H1 (cell line): ENCODE data around the gene CCNT1. TPM values are rescaled to one million over a fixed set of nuclear protein-coding genes. Genes with fewer than 3 reads are reported as not detected.

Experiments used
- CTCF ChIA-PET: fragments of 300-600 bp; sonication (Branson Sonifier 250); formaldehyde crosslinking; loops from one replicate; lab custom pipeline; 2021; ENCODE audit not compliant: partially characterized antibody; lab: Charles Lee
- POLR2A ChIA-PET: fragments of 300-600 bp; sonication (Branson Sonifier 250); formaldehyde crosslinking; loops from one replicate; lab custom pipeline; 2021; ENCODE audit warnings: inconsistent platforms; ENCODE audit not compliant: partially characterized antibody; lab: Charles Lee
- DNase-seq, 2 experiments: peaks; one replicate each; pipeline versions ENCODE4 v3.0.0 to v3.0.0-alpha.2; 2010 to 2022; ENCODE audit warnings: low spot score in 2 of 2, low read depth in 1 of 2, mixed read lengths in 1 of 2
- FAIRE-seq: peaks from 2 replicates; lab custom pipeline; 2011; peaks lifted over from hg19 to GRCh38; lab: Jason Lieb, UNC
- H2AFZ ChIP-seq: 2 replicates; pipeline ENCODE4 v1.8.1; 2012; ENCODE audit warnings: low read length, inconsistent platforms
- H2AK5ac ChIP-seq: 2 replicates; pipeline ENCODE4 v1.6.1; 2013; ENCODE audit warnings: low read depth, low read length
- H2BK120ac ChIP-seq: replicated peaks from 2 replicates; pipeline ENCODE3; 2013; ENCODE audit warnings: low read depth, low read length, inconsistent platforms
- H2BK12ac ChIP-seq: 2 replicates; pipeline ENCODE4 v1.6.1; 2013; ENCODE audit warnings: low read depth, low read length
- H2BK15ac ChIP-seq: 2 replicates; pipeline ENCODE4 v1.6.1; 2013; ENCODE audit warnings: low read length
- H2BK20ac ChIP-seq: 2 replicates; pipeline ENCODE4 v1.6.1; 2013; ENCODE audit warnings: low read length
- H2BK5ac ChIP-seq: 2 replicates; pipeline ENCODE4 v1.6.1; 2013; ENCODE audit warnings: low read depth, low read length
- H3K14ac ChIP-seq: 2 replicates; pipeline ENCODE4 v1.6.1; 2013; ENCODE audit warnings: inconsistent platforms; ENCODE audit not compliant: insufficient read length
- H3K18ac ChIP-seq: 2 replicates; pipeline ENCODE4 v1.6.1; 2013; ENCODE audit warnings: low read length; ENCODE audit errors: extremely low read depth
- H3K23ac ChIP-seq: 2 replicates; pipeline ENCODE4 v1.6.1; 2013; ENCODE audit warnings: inconsistent platforms; ENCODE audit not compliant: insufficient read length
- H3K23me2 ChIP-seq: 2 replicates; pipeline ENCODE4 v1.6.1; 2013; ENCODE audit warnings: low read depth, low read length
- H3K27ac ChIP-seq: 2 replicates; pipeline ENCODE4 v1.6.1; 2011; ENCODE audit warnings: low read depth, low read length, inconsistent platforms
- H3K27me3 ChIP-seq, 4 experiments: replicated peaks in 1 of 4; 1 replicate in 1 of 4; 2 replicates in 3 of 4; pipeline versions ENCODE4 v1.6.1 to v1.8.1; 2011 to 2013; ENCODE audit warnings: low read length in 3 of 4, mild to moderate bottlenecking in 3 of 4, inconsistent platforms in 2 of 4, mixed read lengths in 2 of 4, moderate library complexity in 1 of 4; ENCODE audit not compliant: control insufficient read depth in 3 of 4, insufficient read depth in 3 of 4; ENCODE audit errors: extremely low read depth in 1 of 4
- H3K36me3 ChIP-seq, 4 experiments: 2 replicates each; pipeline versions ENCODE4 v1.6.1 to v1.8.1; 2011 to 2013; ENCODE audit warnings: mild to moderate bottlenecking in 4 of 4, low read length in 3 of 4, moderate library complexity in 2 of 4, control low read depth in 1 of 4, inconsistent platforms in 1 of 4; ENCODE audit not compliant: insufficient read depth in 4 of 4, control insufficient read depth in 2 of 4
- H3K4ac ChIP-seq: replicated peaks from 2 replicates; pipeline ENCODE3; 2013; ENCODE audit warnings: low read length, low read depth, mixed read lengths, inconsistent platforms; ENCODE audit not compliant: insufficient read length
- H3K4me1 ChIP-seq, 4 experiments: replicated peaks in 1 of 4; 1 replicate in 1 of 4; 2 replicates in 3 of 4; pipeline versions ENCODE4 v1.6.1 to v1.8.1; 2011 to 2013; ENCODE audit warnings: low read length in 3 of 4, inconsistent platforms in 2 of 4, mixed read lengths in 1 of 4; ENCODE audit not compliant: insufficient read depth in 4 of 4, control insufficient read depth in 3 of 4
- H3K4me2 ChIP-seq, 2 experiments: 2 replicates each; pipeline versions ENCODE4 v1.6.1 to v1.8.1; 2011 to 2013; ENCODE audit warnings: low read depth in 2 of 2, low read length in 2 of 2, control low read depth in 1 of 2, inconsistent platforms in 1 of 2, mild to moderate bottlenecking in 1 of 2; ENCODE audit not compliant: insufficient read depth in 1 of 2
- H3K4me3 ChIP-seq, 4 experiments: fragments of 200-600, 300-600 bp in 1 of 4; sonication (generic), shearing (Covaris generic), sonication (Bioruptor Twin) in 1 of 4; 2 replicates each; pipeline versions ENCODE4 v1.5.1 to v1.8.1; 2011 to 2016; ENCODE audit warnings: low read length in 4 of 4, low read depth in 3 of 4, control low read depth in 2 of 4, inconsistent platforms in 2 of 4, mild to moderate bottlenecking in 2 of 4, mixed read lengths in 1 of 4, moderate library complexity in 1 of 4; ENCODE audit not compliant: insufficient read depth in 2 of 4; ENCODE audit errors: extremely low read depth in 1 of 4
- H3K56ac ChIP-seq: replicated peaks from 2 replicates; pipeline ENCODE3; 2013; ENCODE audit warnings: low read depth, mild to moderate bottlenecking, mixed read lengths, low read length, inconsistent platforms; ENCODE audit not compliant: insufficient read length
- H3K79me1 ChIP-seq: 2 replicates; pipeline ENCODE4 v1.6.1; 2013; ENCODE audit warnings: low read depth, low read length, control low read depth
- H3K79me2 ChIP-seq, 2 experiments: 2 replicates each; pipeline versions ENCODE4 v1.6.1 to v1.8.1; 2012 to 2013; ENCODE audit warnings: low read length in 2 of 2, mild to moderate bottlenecking in 2 of 2, inconsistent platforms in 1 of 2; ENCODE audit not compliant: insufficient read depth in 2 of 2, control insufficient read depth in 1 of 2
- H3K9ac ChIP-seq, 4 experiments: replicated peaks in 1 of 4; 1 replicate in 1 of 4; 2 replicates in 3 of 4; pipeline versions ENCODE4 v1.6.1 to v1.8.1; 2011 to 2013; ENCODE audit warnings: low read depth in 3 of 4, low read length in 3 of 4, control low read depth in 2 of 4, mild to moderate bottlenecking in 2 of 4, moderate library complexity in 2 of 4, inconsistent platforms in 1 of 4; ENCODE audit errors: extremely low read depth in 1 of 4
- H3K9me3 ChIP-seq, 2 experiments: 2 replicates each; pipeline versions ENCODE4 v1.6.1 to v1.8.1; 2012 to 2013; ENCODE audit warnings: mild to moderate bottlenecking in 2 of 2, moderate library complexity in 2 of 2, control low read depth in 1 of 2, inconsistent platforms in 1 of 2, low read depth in 1 of 2, low read length in 1 of 2, mixed read lengths in 1 of 2; ENCODE audit not compliant: insufficient read depth in 2 of 2
- H4K20me1 ChIP-seq, 2 experiments: replicated peaks in 1 of 2; 2 replicates each; pipeline versions ENCODE3 to v1.8.1; 2011 to 2013; ENCODE audit warnings: inconsistent platforms in 2 of 2, low read length in 2 of 2, mild to moderate bottlenecking in 1 of 2; ENCODE audit not compliant: insufficient read depth in 2 of 2, control insufficient read depth in 1 of 2
- H4K5ac ChIP-seq: 2 replicates; pipeline ENCODE4 v1.6.1; 2013; ENCODE audit warnings: low read length, low read depth, mixed read lengths, inconsistent platforms; ENCODE audit not compliant: insufficient read length
- H4K8ac ChIP-seq: 2 replicates; pipeline ENCODE4 v1.8.0; 2013; ENCODE audit warnings: mild to moderate bottlenecking, moderate library complexity, low read length, inconsistent platforms; ENCODE audit not compliant: insufficient read depth; ENCODE audit errors: extremely low read depth
- H4K91ac ChIP-seq: replicated peaks from 2 replicates; pipeline ENCODE3; 2013; ENCODE audit warnings: low read length, mixed read lengths, inconsistent platforms; ENCODE audit not compliant: insufficient read length
- CHD2 ChIP-seq: IDR thresholded peaks from 2 replicates; pipeline ENCODE4 v1.6.1; 2012; ENCODE audit warnings: low read length, improper control_type of control experiment
- E2F6 ChIP-seq: IDR thresholded peaks from 2 replicates; pipeline ENCODE4 v1.6.1; 2012; ENCODE audit warnings: inconsistent platforms
- GTF2F1 ChIP-seq: IDR thresholded peaks from 2 replicates; pipeline ENCODE4 v1.6.1; 2012; ENCODE audit warnings: low read depth, low read length, improper control_type of control experiment, borderline replicate concordance
- KDM1A ChIP-seq: fragments of 200-600, 300-600 bp; sonication (generic); IDR thresholded peaks from 2 replicates; pipeline ENCODE4 v1.7.1; 2016; ENCODE audit warnings: mild to moderate bottlenecking, low read length, borderline replicate concordance
- NANOG ChIP-seq: IDR thresholded peaks from 2 replicates; pipeline ENCODE4 v1.6.1; 2011; ENCODE audit warnings: low read length, low read depth, mild to moderate bottlenecking, inconsistent platforms; ENCODE audit not compliant: insufficient read depth, poor library complexity, severe bottlenecking
- NRF1 ChIP-seq: IDR thresholded peaks from 2 replicates; pipeline ENCODE4 v1.6.1; 2011; ENCODE audit warnings: mild to moderate bottlenecking, low read depth, low read length, improper control_type of control experiment
- RBBP5 ChIP-seq: IDR thresholded peaks from 2 replicates; pipeline ENCODE4 v1.7.1; 2012; ENCODE audit warnings: low read depth, mild to moderate bottlenecking, inconsistent platforms, low read length, moderate library complexity, borderline replicate concordance
- SP2 ChIP-seq: IDR thresholded peaks from 2 replicates; pipeline ENCODE4 v1.6.1; 2012; ENCODE audit warnings: mild to moderate bottlenecking, low read length, inconsistent platforms
- SP4 ChIP-seq: IDR thresholded peaks from 2 replicates; pipeline ENCODE4 v1.6.1; 2012; ENCODE audit warnings: low read length, inconsistent platforms
- SUZ12 ChIP-seq: fragments of 200-600 bp; sonication (generic); IDR thresholded peaks from 2 replicates; pipeline ENCODE4 v1.6.1; 2012; ENCODE audit warnings: mild to moderate bottlenecking, inconsistent platforms, low read length, moderate library complexity, mixed read lengths
- YY1 ChIP-seq: IDR thresholded peaks from 2 replicates; pipeline ENCODE4 v1.6.1; 2011; ENCODE audit warnings: low read depth, mild to moderate bottlenecking, low read length
- ZNF274 ChIP-seq: IDR thresholded peaks from 2 replicates; pipeline ENCODE4 v1.7.0; 2012; ENCODE audit warnings: low read length, borderline replicate concordance; ENCODE audit errors: extremely low read depth
- WGBS, 2 experiments: shearing (Covaris generic) in 1 of 2; methylation state at CpG; one replicate each; pipeline versions ENCODE4 v1.1.6 to v1.1.7; 2013 to 2015; ENCODE audit warnings: low lambda C conversion rate in 2 of 2, mixed read lengths in 2 of 2, inconsistent platforms in 1 of 2, low coverage in 1 of 2, missing lambda C conversion rate in 1 of 2; ENCODE audit not compliant: insufficient replicate concordance in 2 of 2, insufficient coverage in 1 of 2, insufficient read length in 1 of 2; ENCODE audit errors: extremely low coverage in 1 of 2, missing lambda C conversion rate in 1 of 2; 5-methylcytosine and 5-hydroxymethylcytosine counted together
- polyA plus RNA-seq, 7 experiments: library from polyadenylated mRNA; depleted of rRNA in 3 of 7; stranded (reverse) in 5 of 7; unstranded in 2 of 7; fragments of >200 nt in 5 of 7; fragments of 200-250 nt in 2 of 7; gene quantifications; 1 replicate in 5 of 7; 2 replicates in 1 of 7; 4 replicates in 1 of 7; pipeline versions ENCODE4 v1.2.1 to v1.2.3, GENCODE V29; 2011 to 2013; ENCODE audit warnings: missing spikeins in 2 of 7, mixed read lengths in 2 of 7
- total RNA-seq: library from RNA; stranded (reverse); fragmentation: NEBNext Ultra II Directional; extraction: Animal tissue kit (Norgen Biotek cat#: 25700); gene quantifications from 2 replicates; pipeline ENCODE4 v1.2.1, GENCODE V29; 2021

The CCNT1 gene
- total and polyA plus RNA-seq, 2 of the 8 experiments (the other 6 are each of a cell fraction or from before 2014, with no cell fraction given): 13.2 to 45.9 TPM

GRCh38 chr12:48678551-48679185 is 37.8 kb downstream of the CCNT1 start:
- ChIA-PET POLR2A (interaction anchor here (0.8 to 3.5 kb wide), 11 partner anchors 9 to 559 kb away, joined by 3 to 13 read pairs (median 4); partner anchors contain the start of gene PFKM), CTCF (interaction anchor here (1.2 kb wide), 1 partner anchor 10 kb away, joined by 3 read pairs; no protein-coding TSS in a partner anchor)
- Histone ChIP-seq H3K4me1 (peaks cover 0 to 3% (median under 1%) of the 10 kb centered on the region in 4 experiments; a peak in 3 of 7 replicates), H3K9me3 (no peaks in the 10 kb centered on the region), H3K4ac (no peak overlapping the region), H2BK12ac (no peak overlapping the region), H4K8ac (no peak overlapping the region; the same call in 1 of the 2 replicates), H3K27ac (no peak overlapping the region), H4K91ac (no peak overlapping the region), H2BK20ac (no peak overlapping the region), H2BK5ac (no peak overlapping the region), H2AK5ac (no peak overlapping the region), H3K14ac (no peak overlapping the region), H2AFZ (no peak overlapping the region), H4K20me1 (peaks cover 7% of the 10 kb centered on the region in 2 experiments), H3K23me2 (0 out of 2 replicates have a peak, but pooled peaks cover 3% of the 10 kb centered on the region), H3K9ac (peak overlapping the region in 1 of 4 experiments; percentile 27; a peak in 1 of 7 replicates), H3K23ac (no peak overlapping the region), H3K4me3 (peak overlapping the region in 2 of 4 experiments; percentile 11 to 26; a peak in 2 of 8 replicates), H3K27me3 (no peaks in the 10 kb centered on the region), H3K18ac (no peak overlapping the region), H3K4me2 (peak overlapping the region; percentile 52 to 96; a peak in 2 of 4 replicates), H2BK15ac (no peak overlapping the region), H3K79me1 (peaks cover 6% of the 10 kb centered on the region), H3K36me3 (peaks cover 14 to 60% (median 34%) of the 10 kb centered on the region in 4 experiments), H3K79me2 (peaks cover 24 to 80% of the 10 kb centered on the region in 2 experiments), H3K56ac (no peak overlapping the region), H2BK120ac (no peak overlapping the region), H4K5ac (no peak overlapping the region)
- DNase-seq: no peak
- no peak for FAIRE-seq
- 89 to 100% methylated on average over 1 to 3 of the region's 3 CpGs for WGBS, 2 experiments
- TF ChIP-seq KDM1A (no peak), SUZ12 (no peak), GTF2F1 (no peak), YY1 (no peak), CHD2 (no peak), SP2 (no peak), ZNF274 (no peak), NANOG (no peak), E2F6 (no peak), SP4 (no peak), RBBP5 (no peak), NRF1 (no peak)
